CD4-positive, alpha-beta T cell (primary cell): ENCODE results near the gene TNRC6B. TPM values are rescaled to one million over a fixed set of nuclear protein-coding genes. Genes with fewer than 3 reads are reported as not detected.

Experiments
- ATAC-seq: fragments of 200-7000 bp; cut with Tn5 transposase; one replicate; pipeline ENCODE4 v1.10.0; 2022; ENCODE audit warnings: mild to moderate bottlenecking; ENCODE audit not compliant: poor library complexity
- CTCF ChIA-PET: fragments of 350-600 bp; sonication (Branson Sonifier 250); formaldehyde crosslinking; loops from one replicate; lab custom pipeline; 2021; ENCODE audit warnings: antibody characterized with exemption, inconsistent platforms; lab: Charles Lee
- POLR2A ChIA-PET: fragments of 350-600 bp; sonication (Branson Sonifier 250); formaldehyde crosslinking; loops from one replicate; lab custom pipeline; 2021; ENCODE audit warnings: antibody characterized with exemption, inconsistent platforms; lab: Charles Lee
- DNase-seq, 14 experiments: peaks; one replicate each; pipeline ENCODE4 v3.0.0-alpha.2; 2013 to 2020; ENCODE audit warnings: mixed read lengths in 2 of 14
- H3K27ac ChIP-seq, 2 donors: one replicate each; pipeline versions ENCODE4 v1.5.1 to v1.7.0; 2013; ENCODE audit warnings: low read length in 2 of 2, low read depth in 1 of 2, mild to moderate bottlenecking in 1 of 2
- H3K27me3 ChIP-seq, 2 experiments: 1 replicate in 1 of 2; 2 replicates in 1 of 2; pipeline versions ENCODE4 v1.6.1 to v1.7.0; 2013; ENCODE audit warnings: low read length in 2 of 2, control low read depth in 1 of 2, mild to moderate bottlenecking in 1 of 2, moderate library complexity in 1 of 2; ENCODE audit not compliant: insufficient read depth in 2 of 2, control insufficient read depth in 1 of 2
- H3K36me3 ChIP-seq: one replicate; pipeline ENCODE4 v1.6.1; 2013; ENCODE audit warnings: low read length, control low read depth; ENCODE audit not compliant: insufficient read depth
- H3K4me1 ChIP-seq: one replicate; pipeline ENCODE4 v1.6.1; 2013; ENCODE audit warnings: low read length, control low read depth; ENCODE audit not compliant: insufficient read depth
- H3K4me3 ChIP-seq: one replicate; pipeline ENCODE4 v1.5.1; 2013; ENCODE audit warnings: mild to moderate bottlenecking, low read length, moderate library complexity
- H3K9me3 ChIP-seq, 2 experiments: 1 replicate in 1 of 2; 2 replicates in 1 of 2; pipeline versions ENCODE4 v1.6.1 to v1.7.0; 2013; ENCODE audit warnings: low read length in 2 of 2, mild to moderate bottlenecking in 2 of 2, control low read depth in 1 of 2, moderate library complexity in 1 of 2; ENCODE audit not compliant: control insufficient read depth in 1 of 2, insufficient read depth in 1 of 2
- H3K27ac Mint-ChIP-seq: one replicate; pipeline ENCODE4 v1.8.0; 2020; ENCODE audit warnings: mixed read lengths
- H3K27me3 Mint-ChIP-seq: one replicate; pipeline ENCODE4 v1.8.0; 2021; ENCODE audit warnings: mixed read lengths
- H3K36me3 Mint-ChIP-seq: one replicate; pipeline ENCODE4 v1.8.0; 2021; ENCODE audit warnings: low read depth, mixed read lengths
- H3K4me1 Mint-ChIP-seq: one replicate; pipeline ENCODE4 v1.8.0; 2021; ENCODE audit warnings: low read depth, mixed read lengths
- H3K4me3 Mint-ChIP-seq: one replicate; pipeline ENCODE4 v1.8.0; 2020; ENCODE audit warnings: mild to moderate bottlenecking, mixed read lengths
- H3K9me3 Mint-ChIP-seq: one replicate; pipeline ENCODE4 v1.8.0; 2020; ENCODE audit warnings: mixed read lengths
- CTCF ChIP-seq: fragments of 200-600 bp; IDR thresholded peaks from one replicate; pipeline ENCODE4 v1.8.0; 2022; ENCODE audit warnings: antibody characterized with exemption, mild to moderate bottlenecking
- intact Hi-C, 2 experiments: fragments of 100-400 bp; cut with DNase I in 1 of 2; cut with micrococcal nuclease in 1 of 2; formaldehyde crosslinking; loops; one replicate each; pipeline versions ENCODE4 v1.15.1 to v1.9.0; 2023 to 2025; cut with DNase I, micrococcal nuclease
- polyA plus RNA-seq, 2 donors: library from polyadenylated mRNA; unstranded; fragments of 120-200 nt; gene quantifications; one replicate each; pipeline ENCODE4 v1.2.1, GENCODE V29; 2013
- total RNA-seq, 174 experiments: library from RNA in 2 of 174; stranded (reverse) in 2 of 174; gene quantifications; one replicate each; pipeline ENCODE4 v1.2.3 and lab custom pipeline; 2021 to 2026

TNRC6B gene
- total RNA-seq, result 100 to 1,000 TPM; 110 to 111 TPM
- polyA plus RNA-seq (2013, experiment 1 of 2), result 24.8 TPM
- 40.1 TPM for polyA plus RNA-seq (2013, experiment 2 of 2)
- 49.4 to 644 (median 260) reads per million in 172 experiments for total RNA-seq (lab: John Stamatoyannopoulos, UW)

- ChIA-PET CTCF (interaction anchor here (0.7 to 3.9 kb wide), 11 partner anchors 11 to 649 kb away, joined by 3 to 14 read pairs (median 5); partner anchors contain the start of gene ADSL), POLR2A (interaction anchor here (0.6 to 4.7 kb wide), 43 partner anchors 10 to 859 kb away, joined by 3 to 80 read pairs (median 4); partner anchors contain the start of genes ADSL, ATF4, FAM83F and MRTFA)
- peak; percentile 36 to 97 (median 58) for DNase-seq
- Histone ChIP-seq H3K9me3 (no peaks in the 10 kb centered on the region), H3K36me3 (no peaks in the 10 kb centered on the region), H3K27me3 (no peaks in the 10 kb centered on the region), H3K27ac (peak within 1 kb of the TSS; percentile 49 to 84), H3K4me3 (peak within 1 kb of the TSS; percentile 74), H3K4me1 (peaks cover 47% of the 10 kb centered on the region)
- Mint-ChIP-seq H3K9me3 (no peaks in the 10 kb centered on the region), H3K4me3 (peak within 1 kb of the TSS; percentile 90), H3K27me3 (no peaks in the 10 kb centered on the region), H3K36me3 (peaks cover 18% of the 10 kb centered on the region), H3K4me1 (peaks cover 72% of the 10 kb centered on the region), H3K27ac (peak within 1 kb of the TSS; percentile 90)
- intact Hi-C loops, result loop anchor here (1.0 to 10.0 kb wide), 12 partner anchors 25 to 643 kb away; partner anchors contain the start of genes ADSL (in 2 of the 2), MRTFA (in 2 of the 2) and RPS19BP1 (in 2 of the 2)
- no peak for TF ChIP-seq CTCF
- ATAC-seq, result peak; percentile 80
Measured at GRCh38 chr22:40177738-40178416, at the start of gene TNRC6B. TSS of gene TNRC6B (plus strand) at chr22:40177925. CDS start at chr22:40178136, 211 bp downstream.

GRCh38 chr22:40128989-40129388, 48.7 kb upstream of the TNRC6B start:
- Histone ChIP-seq H3K27me3 (no peaks in the 10 kb centered on the region), H3K27ac (no peak overlapping the region), H3K36me3 (peaks cover 53% of the 10 kb centered on the region), H3K9me3 (no peaks in the 10 kb centered on the region), H3K4me3 (no peak overlapping the region), H3K4me1 (peaks cover 8% of the 10 kb centered on the region)
- ChIA-PET POLR2A (no interaction called here), CTCF (interaction anchor here (0.8 kb wide), 1 partner anchor 21 kb away, joined by 3 read pairs; no protein-coding TSS in a partner anchor)
- no peak for TF ChIP-seq CTCF
- no peak for ATAC-seq
- H3K36me3 Mint-ChIP-seq, result peaks cover 76% of the 10 kb centered on the region
- peak in 1 of 14 experiments; percentile 50 for DNase-seq
- peak overlapping the region; percentile 40 for H3K27ac Mint-ChIP-seq
- H3K27me3 Mint-ChIP-seq, result no peaks in the 10 kb centered on the region
- no peaks in the 10 kb centered on the region for H3K9me3 Mint-ChIP-seq
- intact Hi-C loops, result no loop called here
- H3K4me3 Mint-ChIP-seq, result no peak overlapping the region
- H3K4me1 Mint-ChIP-seq, result peaks cover 36% of the 10 kb centered on the region

- H3K4me1 Mint-ChIP-seq, result peaks cover 22% of the 10 kb centered on the region
- intact Hi-C loops, result no loop called here
- H3K4me3 ChIP-seq, result no peak overlapping the region
- peaks cover 28% of the 10 kb centered on the region for H3K36me3 ChIP-seq
- H3K27me3 Mint-ChIP-seq, result no peaks in the 10 kb centered on the region
- no peak overlapping the region for H3K27ac ChIP-seq
- TF ChIP-seq CTCF, result no peak
- DNase-seq (no peak), ATAC-seq (no peak)
- no peaks in the 10 kb centered on the region for H3K9me3 ChIP-seq
- no peaks in the 10 kb centered on the region for H3K4me1 ChIP-seq
- POLR2A ChIA-PET, result interaction anchor here (0.6 to 1.1 kb wide), 2 partner anchors 93 to 217 kb away, joined by 3 read pairs; no protein-coding TSS in a partner anchor
- no peaks in the 10 kb centered on the region for H3K27me3 ChIP-seq
- peaks cover 78% of the 10 kb centered on the region for H3K36me3 Mint-ChIP-seq
- no peak overlapping the region for H3K27ac Mint-ChIP-seq
- no peak overlapping the region for H3K4me3 Mint-ChIP-seq
- CTCF ChIA-PET, result interaction anchor here (0.6 to 1.8 kb wide), 4 partner anchors 9 to 210 kb away, joined by 3 to 4 read pairs (median 3); partner anchors contain the start of gene ADSL
- H3K9me3 Mint-ChIP-seq, result no peaks in the 10 kb centered on the region
Measured at GRCh38 chr22:40137132-40137531, 40.6 kb upstream of the TNRC6B start.
